H1 (cell line): ENCODE results near the gene GPRC5D.

ENCODE experiments used
- EGR1 ChIP-seq: IDR thresholded peaks from 2 replicates; pipeline ENCODE4 v1.6.1; 2011; ENCODE audit warnings: low read depth, low read length, borderline replicate concordance
- EZH2 ChIP-seq: fragments of 200-600 bp; sonication (generic); IDR thresholded peaks from 2 replicates; pipeline ENCODE4 v1.7.1; 2012; ENCODE audit warnings: low read depth, mild to moderate bottlenecking, moderate library complexity, low read length, inconsistent platforms; ENCODE audit not compliant: severe bottlenecking
- POLR2AphosphoS5 ChIP-seq: IDR thresholded peaks from 2 replicates; pipeline ENCODE4 v1.6.1; 2011; ENCODE audit warnings: low read depth, low read length
- SP1 ChIP-seq: IDR thresholded peaks from 2 replicates; pipeline ENCODE4 v1.6.1; 2011; ENCODE audit warnings: low read depth, low read length
- YY1 ChIP-seq: IDR thresholded peaks from 2 replicates; pipeline ENCODE4 v1.6.1; 2011; ENCODE audit warnings: low read depth, mild to moderate bottlenecking, low read length
- TF ChIP-seq, protein P1 (sequence below), 3 experiments: IDR thresholded peaks; 1 replicate in 2 of 3; 2 replicates in 1 of 3; pipeline versions ENCODE4 v1.5.1 to v1.6.1; 2011; ENCODE audit warnings: low read length in 3 of 3, mild to moderate bottlenecking in 3 of 3, inconsistent platforms in 2 of 3, low read depth in 1 of 3, moderate library complexity in 1 of 3; ENCODE audit not compliant: insufficient read depth in 1 of 3; ENCODE audit errors: control extremely low read depth in 1 of 3
- TF ChIP-seq, protein P2 (sequence below): IDR thresholded peaks from 2 replicates; pipeline ENCODE4 v1.6.1; 2011; ENCODE audit warnings: low read depth, mild to moderate bottlenecking, low read length; ENCODE audit not compliant: insufficient read depth

DNA sequence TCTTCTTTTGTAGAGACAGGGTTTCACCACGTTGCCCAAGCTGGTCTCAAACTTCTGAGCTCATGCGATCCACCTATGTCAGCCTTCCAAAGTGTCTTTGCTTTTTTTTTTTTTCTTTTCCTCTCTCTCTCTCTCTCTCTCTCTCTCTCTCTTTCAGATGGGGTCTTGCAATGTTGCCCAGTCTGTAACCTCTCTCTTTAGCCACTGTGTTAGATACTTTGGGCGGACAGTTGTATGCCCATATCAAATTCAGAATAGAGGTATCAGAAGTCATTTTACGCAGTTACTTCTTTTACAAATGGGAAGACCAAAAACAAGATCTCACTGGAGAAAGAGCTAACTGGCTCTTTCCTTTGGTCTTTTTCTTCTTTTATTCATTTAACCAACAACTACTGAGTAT, 41.4 kb upstream of the GPRC5D start:
- TF ChIP-seq, protein P1, sequence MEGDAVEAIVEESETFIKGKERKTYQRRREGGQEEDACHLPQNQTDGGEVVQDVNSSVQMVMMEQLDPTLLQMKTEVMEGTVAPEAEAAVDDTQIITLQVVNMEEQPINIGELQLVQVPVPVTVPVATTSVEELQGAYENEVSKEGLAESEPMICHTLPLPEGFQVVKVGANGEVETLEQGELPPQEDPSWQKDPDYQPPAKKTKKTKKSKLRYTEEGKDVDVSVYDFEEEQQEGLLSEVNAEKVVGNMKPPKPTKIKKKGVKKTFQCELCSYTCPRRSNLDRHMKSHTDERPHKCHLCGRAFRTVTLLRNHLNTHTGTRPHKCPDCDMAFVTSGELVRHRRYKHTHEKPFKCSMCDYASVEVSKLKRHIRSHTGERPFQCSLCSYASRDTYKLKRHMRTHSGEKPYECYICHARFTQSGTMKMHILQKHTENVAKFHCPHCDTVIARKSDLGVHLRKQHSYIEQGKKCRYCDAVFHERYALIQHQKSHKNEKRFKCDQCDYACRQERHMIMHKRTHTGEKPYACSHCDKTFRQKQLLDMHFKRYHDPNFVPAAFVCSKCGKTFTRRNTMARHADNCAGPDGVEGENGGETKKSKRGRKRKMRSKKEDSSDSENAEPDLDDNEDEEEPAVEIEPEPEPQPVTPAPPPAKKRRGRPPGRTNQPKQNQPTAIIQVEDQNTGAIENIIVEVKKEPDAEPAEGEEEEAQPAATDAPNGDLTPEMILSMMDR (IDR thresholded peaks at IDR 0.05; ENCODE audit: control extremely low read depth in 1 of 3, insufficient read depth in 1 of 3, low read depth in 1 of 3, low read length in 3 of 3), result no peak
- TF ChIP-seq EZH2 (no peak), SP1 (no peak), POLR2AphosphoS5 (no peak), EGR1 (no peak), YY1 (no peak)
- TF ChIP-seq, protein P2, sequence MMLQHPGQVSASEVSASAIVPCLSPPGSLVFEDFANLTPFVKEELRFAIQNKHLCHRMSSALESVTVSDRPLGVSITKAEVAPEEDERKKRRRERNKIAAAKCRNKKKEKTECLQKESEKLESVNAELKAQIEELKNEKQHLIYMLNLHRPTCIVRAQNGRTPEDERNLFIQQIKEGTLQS, result no peak
